IMR-90 (cell line): ENCODE results near the gene CENPT.

Experiments
- CEBPB ChIP-seq: IDR thresholded peaks from 2 replicates; pipeline ENCODE4 v1.6.1; 2012; ENCODE audit warnings: low read depth, low read length, improper control_type of control experiment
- CTCF ChIP-seq: conservative IDR thresholded peaks from 2 replicates; pipeline ENCODE4 v1.5.1; 2012; ENCODE audit warnings: mild to moderate bottlenecking, low read depth, low read length, improper control_type of control experiment
- MXI1 ChIP-seq: IDR thresholded peaks from 2 replicates; pipeline ENCODE4 v1.6.1; 2012; ENCODE audit warnings: low read depth, mild to moderate bottlenecking, low read length, moderate library complexity, borderline replicate concordance
- POLR2A ChIP-seq: IDR thresholded peaks from 2 replicates; pipeline ENCODE4 v1.6.1; 2012; ENCODE audit warnings: mild to moderate bottlenecking, low read depth, low read length
- RAD21 ChIP-seq: IDR thresholded peaks from 2 replicates; pipeline ENCODE4 v1.6.1; 2012; ENCODE audit warnings: low read length, improper control_type of control experiment
- SMC3 ChIP-seq: fragments of 150-350 bp; IDR thresholded peaks from 2 replicates; pipeline ENCODE4 v1.6.1; 2016; ENCODE audit warnings: low read depth, mild to moderate bottlenecking, antibody characterized with exemption, low read length, moderate library complexity

GRCh38 chr16:67885976-67886375 lies 38.5 kb upstream of the CENPT start:
- TF ChIP-seq CTCF, result no peak
- no peak for TF ChIP-seq RAD21
- no peak for TF ChIP-seq SMC3
- TF ChIP-seq CEBPB, result no peak
- TF ChIP-seq POLR2A, result no peak
- no peak for TF ChIP-seq MXI1
